GM12878 (cell line): ENCODE data around the gene IKZF1. TPM values are rescaled to one million over a fixed set of nuclear protein-coding genes. Genes with fewer than 3 reads are reported as not detected.

Experiments
- ATAC-seq: fragments of 200-7000 bp; cut with Tn5 transposase; 3 replicates; pipeline ENCODE4 v1.9.1; 2020; ENCODE audit warnings: mild to moderate bottlenecking, moderate library complexity
- BruUV-seq: library from RNA; stranded (reverse); fragments of 400-500 nt; replicated peaks from 2 replicates; lab custom pipeline; 2021; lab: Mats Ljungman, UMichigan
- CTCF ChIA-PET: fragments of 300-600 bp; sonication (Branson Sonifier 250); formaldehyde crosslinking; extraction: SDS; loops from one replicate; lab custom pipeline; 2021; ENCODE audit warnings: inconsistent platforms; lab: Yijun Ruan, JAX
- POLR2A ChIA-PET: fragments of 350-600 bp; formaldehyde crosslinking; extraction: SDS; loops from one replicate; lab custom pipeline; 2021; ENCODE audit warnings: inconsistent platforms; lab: Charles Lee
- RAD21 ChIA-PET: fragments of 300-600 bp; sonication (Branson Sonifier 250); formaldehyde crosslinking; loops from one replicate; lab custom pipeline; 2023; ENCODE audit warnings: antibody characterized with exemption; ENCODE audit not compliant: unreplicated experiment; lab: Charles Lee
- SMC1A ChIA-PET: fragments of 300-600 bp; sonication (Branson Sonifier 250); formaldehyde crosslinking; loops from one replicate; lab custom pipeline; 2023; ENCODE audit not compliant: unreplicated experiment, uncharacterized antibody; lab: Charles Lee
- DNase-seq: peaks from one replicate; pipeline ENCODE4 v3.0.0-alpha.2; 2011; ENCODE audit warnings: low read depth, low spot score
- FAIRE-seq: peaks from 3 replicates; lab custom pipeline; 2011; peaks lifted over from hg19 to GRCh38; lab: Jason Lieb, UNC
- H2AFZ ChIP-seq: 2 replicates; pipeline ENCODE4 v1.6.0; 2011; ENCODE audit warnings: low read depth, low read length, control low read depth; ENCODE audit not compliant: control insufficient read depth
- H3K27ac ChIP-seq: 2 replicates; pipeline ENCODE4 v1.5.1; 2011; ENCODE audit warnings: control low read depth; ENCODE audit not compliant: control insufficient read depth, insufficient read depth
- H3K27me3 ChIP-seq, 2 experiments: replicated peaks in 1 of 2; 2 replicates each; pipeline versions ENCODE4 v1.6.0 to v1.6.1; 2011; ENCODE audit warnings: low read length in 1 of 2; ENCODE audit not compliant: control insufficient read depth in 2 of 2, insufficient read depth in 2 of 2
- H3K36me3 ChIP-seq, 2 experiments: 2 replicates each; pipeline ENCODE4 v1.5.1; 2011; ENCODE audit warnings: low read length in 1 of 2; ENCODE audit not compliant: control insufficient read depth in 2 of 2, insufficient read depth in 2 of 2
- H3K4me1 ChIP-seq: 2 replicates; pipeline ENCODE4 v1.6.1; 2011; ENCODE audit warnings: mild to moderate bottlenecking, low read length, moderate library complexity, mixed read lengths; ENCODE audit not compliant: control insufficient read depth, insufficient read depth
- H3K4me2 ChIP-seq: 2 replicates; pipeline ENCODE4 v1.6.0; 2011; ENCODE audit warnings: control low read depth; ENCODE audit not compliant: control insufficient read depth, insufficient read depth
- H3K4me3 ChIP-seq: fragments of 200-600 bp; sonication (generic); 2 replicates; pipeline ENCODE4 v1.5.1; 2016
- H3K79me2 ChIP-seq: 2 replicates; pipeline ENCODE4 v1.6.0; 2011; ENCODE audit warnings: low read length; ENCODE audit not compliant: control insufficient read depth, insufficient read depth
- H3K9ac ChIP-seq: 2 replicates; pipeline ENCODE4 v1.8.0; 2011; ENCODE audit warnings: low read length, control low read depth, mixed read lengths; ENCODE audit not compliant: control insufficient read depth, insufficient read depth
- H3K9me3 ChIP-seq: replicated peaks from 3 replicates; pipeline ENCODE4 v1.5.1; 2011; ENCODE audit warnings: mild to moderate bottlenecking, low read length; ENCODE audit not compliant: control insufficient read depth, insufficient read depth
- H4K20me1 ChIP-seq: 2 replicates; pipeline ENCODE4 v1.6.0; 2011; ENCODE audit not compliant: control insufficient read depth, insufficient read depth
- CBFB ChIP-seq: IDR thresholded peaks from 2 replicates; pipeline ENCODE4 v1.6.1; 2016; ENCODE audit warnings: antibody characterized with exemption, low read depth
- CBX3 ChIP-seq: fragments of 200-600 bp; sonication (generic); IDR thresholded peaks from 2 replicates; pipeline ENCODE4 v1.6.1; 2016; ENCODE audit warnings: low read depth, borderline replicate concordance
- CREM ChIP-seq: IDR thresholded peaks from 2 replicates; pipeline ENCODE4 v1.6.1; 2014; ENCODE audit warnings: antibody characterized with exemption, low read depth
- EP300 ChIP-seq, 2 experiments: fragments of 150-350 bp in 1 of 2; IDR thresholded peaks; 2 replicates each; pipeline ENCODE4 v1.6.1; 2011 to 2012; ENCODE audit warnings: low read depth in 2 of 2, low read length in 2 of 2, borderline replicate concordance in 1 of 2, improper control_type of control experiment in 1 of 2, inconsistent platforms in 1 of 2; ENCODE audit not compliant: control insufficient read depth in 1 of 2
- ETV6 ChIP-seq, 2 experiments: fragments of 450-650 bp in 1 of 2; IDR thresholded peaks in 1 of 2; conservative IDR thresholded peaks in 1 of 2; 2 replicates each; pipeline ENCODE4 v1.6.1; 2014; ENCODE audit warnings: antibody characterized with exemption in 1 of 2, borderline replicate concordance in 1 of 2, low read depth in 1 of 2, mild to moderate bottlenecking in 1 of 2, moderate library complexity in 1 of 2
- FOS ChIP-seq: IDR thresholded peaks from 3 replicates; pipeline ENCODE4 v1.6.1; 2011; ENCODE audit warnings: borderline replicate concordance; ENCODE audit not compliant: insufficient read length; ENCODE audit errors: extremely low read depth
- IKZF1 ChIP-seq: fragments of 450-650 bp; conservative IDR thresholded peaks from 2 replicates; pipeline ENCODE4 v1.6.1; 2017; ENCODE audit warnings: antibody characterized with exemption, mild to moderate bottlenecking
- RAD21 ChIP-seq: IDR thresholded peaks from 2 replicates; pipeline ENCODE4 v1.6.1; 2011; ENCODE audit warnings: mild to moderate bottlenecking, low read depth, low read length, moderate library complexity; ENCODE audit not compliant: insufficient read depth
- REST ChIP-seq: IDR thresholded peaks from 2 replicates; pipeline ENCODE4 v1.6.1; 2012; ENCODE audit warnings: mild to moderate bottlenecking, low read depth, low read length
- RUNX3 ChIP-seq: IDR thresholded peaks from 2 replicates; pipeline ENCODE4 v1.6.1; 2012; ENCODE audit warnings: low read length, inconsistent platforms
- YY1 ChIP-seq: IDR thresholded peaks from 2 replicates; pipeline ENCODE4 v1.6.1; 2011; ENCODE audit warnings: low read depth, mild to moderate bottlenecking, low read length
- ZBTB11 ChIP-seq: fragments of 450-650 bp; formaldehyde crosslinking; IDR thresholded peaks from 2 replicates; pipeline ENCODE4 v1.5.0; 2022; ENCODE audit warnings: mild to moderate bottlenecking, missing genetic modification characterization
- ZNF207 ChIP-seq: fragments of 450-650 bp; IDR thresholded peaks from 2 replicates; pipeline ENCODE4 v1.6.1; 2014; ENCODE audit warnings: antibody characterized with exemption, mild to moderate bottlenecking, borderline replicate concordance
- WGBS: methylation state at CpG from one replicate; pipeline ENCODE4 v1.1.6; 2016; ENCODE audit warnings: low lambda C conversion rate; ENCODE audit not compliant: insufficient replicate concordance, insufficient coverage; ENCODE audit errors: missing lambda C conversion rate; 5-methylcytosine and 5-hydroxymethylcytosine counted together
- in situ Hi-C: fragments of 300-500 bp; cut with MboI; formaldehyde crosslinking; loops from 9 replicates; pipeline ENCODE4 v1.14.3; 2018; ENCODE audit warnings: mixed read lengths
- intact Hi-C: fragments of 100-400 bp; cut with micrococcal nuclease; formaldehyde crosslinking; loops from one replicate; pipeline ENCODE4 v1.14.2; 2022; ENCODE audit not compliant: unreplicated experiment
- polyA plus RNA-seq, 11 experiments: library from polyadenylated mRNA; depleted of rRNA in 4 of 11; unstranded in 6 of 11; stranded (reverse) in 5 of 11; fragments of >200 nt; fragmentation: Nextera tagmentation in 4 of 11; fragmentation: Illumina TruSeq in 1 of 11; extraction: Ambion mirVana in 4 of 11; extraction: Trizol in 1 of 11; gene quantifications; 1 replicate in 1 of 11; 2 replicates in 10 of 11; pipeline versions ENCODE4 v1.2.1 to v1.2.3, GENCODE V29; 2011 to 2016; ENCODE audit warnings: inconsistent platforms in 2 of 11, missing spikeins in 2 of 11, low read depth in 1 of 11
- total RNA-seq, 4 experiments: library from RNA; depleted of rRNA in 3 of 4; stranded (reverse); fragments of >200 nt in 3 of 4; fragmentation: Illumina TruSeq in 1 of 4; extraction: Trizol in 1 of 4; gene quantifications; 2 replicates each; pipeline versions ENCODE4 v1.2.1 to v1.2.3, GENCODE V29; 2013 to 2021

Gene IKZF1
- total and polyA plus RNA-seq, 10 of the 15 experiments (the other 5 are each of a cell fraction or from before 2014, with no cell fraction given), result 27.2 to 125 (median 71.6) TPM

GRCh38 chr7:50327443-50327842 is 22.9 kb downstream of the IKZF1 start:
- no peak for FAIRE-seq
- BruUV-seq, result no TSS peak
- in situ Hi-C loops (no loop called here), intact Hi-C loops (no loop called here)
- Histone ChIP-seq H4K20me1 (no peaks in the 10 kb centered on the region), H3K4me3 (no peak overlapping the region), H3K4me2 (peak overlapping the region; percentile 63; the same call in 1 of the 2 replicates), H3K27ac (peak overlapping the region; percentile 44), H3K9me3 (no peaks in the 10 kb centered on the region), H3K9ac (no peak overlapping the region), H3K79me2 (peaks cover 8% of the 10 kb centered on the region), H3K27me3 (no peaks in the 10 kb centered on the region), H3K36me3 (peaks cover 9 to 12% of the 10 kb centered on the region in 2 experiments), H3K4me1 (peaks cover 44% of the 10 kb centered on the region), H2AFZ (no peak overlapping the region)
- ATAC-seq, result peak; percentile 80
- RAD21 ChIA-PET, result interaction anchor here (0.7 to 3.5 kb wide), 9 partner anchors 11 to 182 kb away, joined by 3 to 32 read pairs (median 5); partner anchors contain the start of gene IKZF1
- POLR2A ChIA-PET, result interaction anchor here (0.6 to 3.1 kb wide), 5 partner anchors 10 to 45 kb away, joined by 3 to 11 read pairs (median 4); no protein-coding TSS in a partner anchor
- SMC1A ChIA-PET, result interaction anchor here (0.7 to 11.5 kb wide), 17 partner anchors 8 to 209 kb away, joined by 3 to 131 read pairs (median 5); no protein-coding TSS in a partner anchor
- DNase-seq, result no peak
- WGBS, result 3% methylated on average over 10 of the region's 10 CpGs
- CTCF ChIA-PET, result interaction anchor here (1.0 to 4.6 kb wide), 6 partner anchors 10 to 124 kb away, joined by 3 to 32 read pairs (median 4); no protein-coding TSS in a partner anchor
- TF ChIP-seq CREM, result peak; percentile 54; the same call in 1 of the 2 replicates
- TF ChIP-seq CBFB, result 0 out of 2 replicates have a peak, but pooled peaks have one; percentile 26
- TF ChIP-seq ZNF207, result no peak
- no peak for TF ChIP-seq FOS
- TF ChIP-seq RAD21, result peak; percentile 19; the same call in 1 of the 2 replicates
- TF ChIP-seq ETV6 (conservative IDR thresholded peaks at IDR 0.05 in 1 of 2, IDR thresholded peaks at IDR 0.05 in 1 of 2; ENCODE audit: borderline replicate concordance in 1 of 2, low read depth in 1 of 2), result no peak
- TF ChIP-seq ZBTB11 (CRISPR knock-in tag), result no peak
- no peak for TF ChIP-seq REST
- peak; percentile 84 for TF ChIP-seq RUNX3
- peak in 1 of 2 experiments; percentile 83; a peak in 2 of 4 replicates for TF ChIP-seq EP300 (IDR thresholded peaks at IDR 0.05; ENCODE audit: borderline replicate concordance in 1 of 2, control insufficient read depth in 1 of 2, low read depth in 2 of 2, low read length in 2 of 2)
- no peak for TF ChIP-seq YY1
- TF ChIP-seq CBX3, result no peak
- TF ChIP-seq IKZF1, result peak; percentile 81
